MM.1S (cell line): ENCODE measurements around the gene LOXHD1.

Experiments
- DNase-seq: peaks from one replicate; pipeline ENCODE4 v3.0.0-alpha.2; 2015
- H2AFZ ChIP-seq: fragments of 300-600 bp; sonication (generic); 2 replicates; pipeline ENCODE4 v1.6.0; 2016; ENCODE audit warnings: antibody characterized with exemption, low read length
- H3F3A ChIP-seq: fragments of 300-600 bp; sonication (generic); 2 replicates; pipeline ENCODE4 v1.6.1; 2016; ENCODE audit warnings: mild to moderate bottlenecking, antibody characterized with exemption, low read length, moderate library complexity, mixed read lengths; ENCODE audit not compliant: insufficient read depth
- H3K27ac ChIP-seq: fragments of 300-600 bp; sonication (generic); 2 replicates; pipeline ENCODE4 v1.5.1; 2016; ENCODE audit warnings: mild to moderate bottlenecking, low read length
- H3K27me3 ChIP-seq: fragments of 300-600 bp; sonication (generic); replicated peaks from 2 replicates; pipeline ENCODE4 v1.6.0; 2016; ENCODE audit warnings: low read length; ENCODE audit not compliant: insufficient read depth
- H3K36me3 ChIP-seq: fragments of 300-600 bp; sonication (generic); replicated peaks from 2 replicates; pipeline ENCODE4 v1.6.1; 2016; ENCODE audit warnings: mild to moderate bottlenecking, low read length, mixed read lengths; ENCODE audit not compliant: insufficient read depth
- H3K4me1 ChIP-seq: fragments of 300-600 bp; sonication (generic); 2 replicates; pipeline ENCODE4 v1.6.1; 2016; ENCODE audit warnings: low read length, mixed read lengths
- H3K4me2 ChIP-seq: fragments of 300-600 bp; sonication (generic); 2 replicates; pipeline ENCODE4 v1.6.0; 2016; ENCODE audit warnings: low read depth, low read length
- H3K4me3 ChIP-seq: fragments of 300-600 bp; sonication (generic); 2 replicates; pipeline ENCODE4 v1.5.1; 2016; ENCODE audit warnings: low read length, mixed read lengths
- H3K79me2 ChIP-seq: fragments of 300-600 bp; sonication (generic); 2 replicates; pipeline ENCODE4 v1.6.1; 2016; ENCODE audit warnings: mixed run types, low read length, mixed read lengths
- H3K9ac ChIP-seq: fragments of 300-600 bp; sonication (generic); 2 replicates; pipeline ENCODE4 v1.6.1; 2016; ENCODE audit warnings: low read length, mixed read lengths
- H3K9me2 ChIP-seq: fragments of 300-600 bp; sonication (generic); replicated peaks from 2 replicates; pipeline ENCODE4 v1.6.1; 2016; ENCODE audit warnings: mild to moderate bottlenecking, low read length, mixed read lengths; ENCODE audit not compliant: insufficient read depth
- H3K9me3 ChIP-seq: fragments of 300-600 bp; sonication (generic); replicated peaks from 2 replicates; pipeline ENCODE4 v1.6.1; 2016; ENCODE audit warnings: mild to moderate bottlenecking, low read length, mixed read lengths; ENCODE audit not compliant: insufficient read depth
- H4K20me1 ChIP-seq: fragments of 300-600 bp; sonication (generic); 2 replicates; pipeline ENCODE4 v1.6.1; 2016; ENCODE audit warnings: mild to moderate bottlenecking, low read length, moderate library complexity, mixed read lengths; ENCODE audit not compliant: insufficient read depth
- EZH2 ChIP-seq: fragments of 300-600 bp; sonication (generic); optimal IDR thresholded peaks from 2 replicates; pipeline ENCODE3; 2017; ENCODE audit warnings: low read depth, mild to moderate bottlenecking, antibody characterized with exemption, low read length, mixed read lengths
- EZH2phosphoT487 ChIP-seq: fragments of 300-600 bp; sonication (generic); IDR thresholded peaks from 2 replicates; pipeline ENCODE4 v1.6.1; 2018; ENCODE audit warnings: antibody characterized with exemption, low read length
- TF ChIP-seq, protein P1 (sequence below): fragments of 300-600 bp; sonication (generic); IDR thresholded peaks from 2 replicates; pipeline ENCODE4 v1.5.1; 2016; ENCODE audit warnings: antibody characterized with exemption, low read length, mixed read lengths

LOXHD1 gene

DNA sequence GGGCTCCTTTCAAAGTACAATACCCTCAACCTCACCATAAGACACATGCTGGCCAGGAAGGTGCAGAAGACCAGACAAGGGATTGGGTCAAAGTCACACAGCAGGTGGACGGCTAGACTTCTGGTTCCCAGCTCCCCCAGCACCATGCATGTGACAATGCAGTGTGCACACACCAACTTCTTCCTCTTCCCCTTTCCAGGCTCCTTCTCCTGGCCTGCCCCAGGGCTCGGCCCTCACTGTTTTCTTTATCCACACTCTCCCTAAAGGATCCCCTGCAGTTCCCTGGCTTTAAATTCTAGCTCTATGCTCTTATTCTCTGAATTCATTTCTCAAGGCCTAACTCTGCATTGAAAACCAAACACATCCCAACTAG lies 82.3 kb downstream of the LOXHD1 start:
- Histone ChIP-seq H3K79me2 (no peaks in the 10 kb centered on the region), H4K20me1 (no peaks in the 10 kb centered on the region), H2AFZ (peak overlapping the region; percentile 77), H3K36me3 (no peaks in the 10 kb centered on the region), H3K9me3 (no peaks in the 10 kb centered on the region), H3K27ac (peak overlapping the region; percentile 83), H3K9me2 (no peaks in the 10 kb centered on the region), H3F3A (peaks cover 13% of the 10 kb centered on the region), H3K27me3 (no peaks in the 10 kb centered on the region), H3K9ac (peak overlapping the region; percentile 18; the same call in 1 of the 2 replicates), H3K4me2 (peak overlapping the region; percentile 60), H3K4me3 (peak overlapping the region; percentile 9; the same call in 1 of the 2 replicates), H3K4me1 (peaks cover 27% of the 10 kb centered on the region)
- no peak for DNase-seq
- TF ChIP-seq EZH2phosphoT487 = no peak
- TF ChIP-seq, protein P1, sequence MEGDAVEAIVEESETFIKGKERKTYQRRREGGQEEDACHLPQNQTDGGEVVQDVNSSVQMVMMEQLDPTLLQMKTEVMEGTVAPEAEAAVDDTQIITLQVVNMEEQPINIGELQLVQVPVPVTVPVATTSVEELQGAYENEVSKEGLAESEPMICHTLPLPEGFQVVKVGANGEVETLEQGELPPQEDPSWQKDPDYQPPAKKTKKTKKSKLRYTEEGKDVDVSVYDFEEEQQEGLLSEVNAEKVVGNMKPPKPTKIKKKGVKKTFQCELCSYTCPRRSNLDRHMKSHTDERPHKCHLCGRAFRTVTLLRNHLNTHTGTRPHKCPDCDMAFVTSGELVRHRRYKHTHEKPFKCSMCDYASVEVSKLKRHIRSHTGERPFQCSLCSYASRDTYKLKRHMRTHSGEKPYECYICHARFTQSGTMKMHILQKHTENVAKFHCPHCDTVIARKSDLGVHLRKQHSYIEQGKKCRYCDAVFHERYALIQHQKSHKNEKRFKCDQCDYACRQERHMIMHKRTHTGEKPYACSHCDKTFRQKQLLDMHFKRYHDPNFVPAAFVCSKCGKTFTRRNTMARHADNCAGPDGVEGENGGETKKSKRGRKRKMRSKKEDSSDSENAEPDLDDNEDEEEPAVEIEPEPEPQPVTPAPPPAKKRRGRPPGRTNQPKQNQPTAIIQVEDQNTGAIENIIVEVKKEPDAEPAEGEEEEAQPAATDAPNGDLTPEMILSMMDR = no peak
- no peak for TF ChIP-seq EZH2

DNA sequence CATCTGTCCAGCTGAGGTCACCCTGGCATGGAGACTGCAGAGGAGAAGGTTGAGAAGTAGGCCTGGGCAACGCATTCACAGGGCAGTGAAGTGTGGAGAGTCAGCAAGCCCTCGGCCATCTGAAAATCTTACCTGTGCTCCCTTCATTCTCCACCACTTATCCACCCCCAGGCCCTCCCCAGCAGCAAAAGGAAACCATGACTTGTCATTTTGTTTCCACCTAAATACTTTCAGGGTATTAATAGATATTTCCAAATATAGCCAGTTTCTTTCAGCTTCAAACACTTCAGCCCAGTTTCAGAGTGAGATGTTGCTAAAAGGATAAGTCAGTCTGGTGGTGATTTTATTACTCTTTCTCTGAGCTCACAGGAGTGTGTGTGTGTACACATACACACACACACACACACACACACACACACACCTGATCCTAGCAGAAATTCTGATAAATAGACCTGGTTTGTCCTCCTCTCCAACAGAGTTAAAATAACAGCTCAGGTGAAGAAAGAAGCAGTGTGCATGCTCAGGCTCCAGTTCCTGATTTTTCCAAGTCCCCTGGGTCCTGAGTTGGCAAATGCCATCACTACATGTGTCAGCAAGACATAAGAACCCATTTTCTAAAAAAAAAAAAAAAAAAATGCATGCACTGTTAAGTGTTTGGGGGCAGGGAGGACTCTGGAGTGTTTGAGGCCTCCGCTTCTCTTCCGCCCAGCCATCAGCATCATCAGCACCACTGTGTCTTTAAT lies 82.8 kb downstream of the LOXHD1 start:
- DNase-seq = peak; percentile 90
- H3K27ac ChIP-seq = peak overlapping the region; percentile 83
- H4K20me1 ChIP-seq = no peaks in the 10 kb centered on the region
- H3K9me2 ChIP-seq = no peaks in the 10 kb centered on the region
- peak overlapping the region; percentile 9; the same call in 1 of the 2 replicates for H3K4me3 ChIP-seq
- H3K4me1 ChIP-seq = peaks cover 27% of the 10 kb centered on the region
- no peaks in the 10 kb centered on the region for H3K79me2 ChIP-seq
- no peaks in the 10 kb centered on the region for H3K9me3 ChIP-seq
- peak overlapping the region; percentile 18; the same call in 1 of the 2 replicates for H3K9ac ChIP-seq
- peak overlapping the region; percentile 77 for H2AFZ ChIP-seq
- H3K27me3 ChIP-seq = no peaks in the 10 kb centered on the region
- peaks cover 13% of the 10 kb centered on the region for H3F3A ChIP-seq
- no peaks in the 10 kb centered on the region for H3K36me3 ChIP-seq
- TF ChIP-seq EZH2 = no peak
- TF ChIP-seq, protein P1 = no peak
- no peak for TF ChIP-seq EZH2phosphoT487
- peak overlapping the region; percentile 60 for H3K4me2 ChIP-seq

DNA sequence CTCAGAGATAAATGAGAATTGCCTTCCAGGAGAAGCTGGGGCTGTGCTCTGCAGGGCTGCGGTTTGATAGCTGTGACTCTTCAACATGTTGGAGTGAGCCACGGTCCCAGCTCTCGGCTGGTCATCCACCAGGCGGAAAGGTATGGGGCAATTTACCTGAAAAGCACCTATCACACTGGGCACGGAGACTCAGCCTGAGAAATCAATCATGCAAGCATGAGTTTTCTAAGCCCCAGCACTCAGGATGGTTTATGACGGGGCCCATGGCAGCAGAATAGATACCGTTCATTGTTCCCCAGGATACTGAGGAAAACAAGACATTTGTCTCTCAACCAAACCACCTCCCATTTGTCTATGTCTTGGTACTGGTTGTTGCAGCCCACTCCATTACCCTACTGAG lies 83.9 kb downstream of the LOXHD1 start:
- H3F3A ChIP-seq = peaks cover 13% of the 10 kb centered on the region
- no peaks in the 10 kb centered on the region for H3K79me2 ChIP-seq
- H3K4me2 ChIP-seq = no peak overlapping the region
- TF ChIP-seq EZH2 (no peak), EZH2phosphoT487 (no peak)
- TF ChIP-seq, protein P1 = no peak
- H3K36me3 ChIP-seq = no peaks in the 10 kb centered on the region
- H4K20me1 ChIP-seq = no peaks in the 10 kb centered on the region
- no peak overlapping the region for H3K27ac ChIP-seq
- no peak overlapping the region for H3K4me3 ChIP-seq
- peaks cover 27% of the 10 kb centered on the region for H3K4me1 ChIP-seq
- no peak for DNase-seq
- no peak overlapping the region; the same call in 1 of the 2 replicates for H2AFZ ChIP-seq
- H3K9me2 ChIP-seq = no peaks in the 10 kb centered on the region
- no peaks in the 10 kb centered on the region for H3K27me3 ChIP-seq
- H3K9me3 ChIP-seq = no peaks in the 10 kb centered on the region
- H3K9ac ChIP-seq = no peak overlapping the region
